Liver (tissue), 9 donors: Measurements from ENCODE around the gene SLC22A5. TPM values are rescaled to one million over a fixed set of nuclear protein-coding genes. Genes with fewer than 3 reads are reported as not detected.

Experiments
- DNase-seq: peaks from one replicate; pipeline ENCODE4 v3.0.0-alpha.2; 2017; ENCODE audit warnings: low spot score
- H3K27ac ChIP-seq, 2 donors: one replicate each; pipeline ENCODE4 v1.7.0; 2013; ENCODE audit warnings: inconsistent platforms in 2 of 2, low read length in 2 of 2, control low read depth in 1 of 2, low read depth in 1 of 2, mild to moderate bottlenecking in 1 of 2
- H3K27me3 ChIP-seq, 4 donors: one replicate each; pipeline versions ENCODE4 v1.6.1 to v1.7.0; 2013; ENCODE audit warnings: low read length in 3 of 4, inconsistent platforms in 1 of 4, mild to moderate bottlenecking in 1 of 4, moderate library complexity in 1 of 4; ENCODE audit not compliant: control insufficient read depth in 4 of 4, insufficient read depth in 4 of 4
- H3K36me3 ChIP-seq, 4 donors: one replicate each; pipeline versions ENCODE4 v1.6.1 to v1.7.0; 2013; ENCODE audit warnings: low read length in 3 of 4, mild to moderate bottlenecking in 3 of 4, low read depth in 1 of 4, moderate library complexity in 1 of 4; ENCODE audit not compliant: control insufficient read depth in 4 of 4, insufficient read depth in 3 of 4
- H3K4me1 ChIP-seq, 4 donors: one replicate each; pipeline versions ENCODE4 v1.6.1 to v1.7.0; 2013; ENCODE audit warnings: low read length in 3 of 4, mild to moderate bottlenecking in 3 of 4, moderate library complexity in 1 of 4; ENCODE audit not compliant: control insufficient read depth in 4 of 4, insufficient read depth in 4 of 4
- H3K4me3 ChIP-seq, 3 donors: one replicate each; pipeline versions ENCODE4 v1.6.1 to v1.7.0; 2013; ENCODE audit warnings: low read length in 3 of 3, control low read depth in 1 of 3, low read depth in 1 of 3, mild to moderate bottlenecking in 1 of 3
- H3K9ac ChIP-seq, 2 donors: one replicate each; pipeline ENCODE4 v1.7.0; 2013; ENCODE audit warnings: low read length in 2 of 2, mild to moderate bottlenecking in 2 of 2, moderate library complexity in 2 of 2, control low read depth in 1 of 2, low read depth in 1 of 2
- H3K9me3 ChIP-seq, 4 donors: one replicate each; pipeline versions ENCODE4 v1.6.1 to v1.7.0; 2013; ENCODE audit warnings: low read length in 3 of 4; ENCODE audit not compliant: control insufficient read depth in 4 of 4
- EGR1 ChIP-seq, 2 donors: IDR thresholded peaks; 2 replicates each; pipeline ENCODE4 v1.6.1; 2016 to 2018; ENCODE audit warnings: antibody characterized with exemption in 2 of 2, low read depth in 2 of 2
- FOXA1 ChIP-seq: IDR thresholded peaks from 2 replicates; pipeline ENCODE4 v1.6.1; 2016; ENCODE audit warnings: antibody characterized with exemption
- FOXA2 ChIP-seq: IDR thresholded peaks from 2 replicates; pipeline ENCODE4 v1.6.1; 2016; ENCODE audit warnings: antibody characterized with exemption
- HNF4A ChIP-seq, 2 donors: conservative IDR thresholded peaks; 2 replicates each; pipeline ENCODE4 v1.6.1; 2016; ENCODE audit warnings: antibody characterized with exemption in 2 of 2, mild to moderate bottlenecking in 2 of 2
- HNF4G ChIP-seq: IDR thresholded peaks from 2 replicates; pipeline ENCODE4 v1.6.1; 2016; ENCODE audit warnings: antibody characterized with exemption
- JUND ChIP-seq, 2 donors: IDR thresholded peaks; 2 replicates each; pipeline ENCODE4 v1.6.1; 2016; ENCODE audit warnings: antibody characterized with exemption in 2 of 2
- NR2F2 ChIP-seq: IDR thresholded peaks from 2 replicates; pipeline ENCODE4 v1.6.1; 2016; ENCODE audit warnings: antibody characterized with exemption
- RAD21 ChIP-seq, 2 donors: IDR thresholded peaks; 2 replicates each; pipeline ENCODE4 v1.6.1; 2016; ENCODE audit warnings: antibody characterized with exemption in 2 of 2, mild to moderate bottlenecking in 2 of 2
- RXRA ChIP-seq, 2 donors: IDR thresholded peaks; 2 replicates each; pipeline ENCODE4 v1.6.1; 2017 to 2018; ENCODE audit warnings: antibody characterized with exemption in 2 of 2, mild to moderate bottlenecking in 1 of 2
- SP1 ChIP-seq: IDR thresholded peaks from 2 replicates; pipeline ENCODE4 v1.6.1; 2018; ENCODE audit warnings: antibody characterized with exemption, mild to moderate bottlenecking
- YY1 ChIP-seq: IDR thresholded peaks from 2 replicates; pipeline ENCODE4 v1.6.1; 2016; ENCODE audit warnings: antibody characterized with exemption, mild to moderate bottlenecking
- WGBS: extraction: QIAGEN DNeasy Blood & Tissue Kit; methylation state at CpG from one replicate; pipeline ENCODE4 v1.1.7; 2013; 5-methylcytosine and 5-hydroxymethylcytosine counted together
- polyA plus RNA-seq, 2 donors: library from polyadenylated mRNA; stranded (reverse) in 1 of 2; unstranded in 1 of 2; fragments of 200-250 nt in 1 of 2; fragments of >200 nt in 1 of 2; fragmentation: Nextera tagmentation in 1 of 2; extraction: Ambion mirVana in 1 of 2; gene quantifications; one replicate each; pipeline versions ENCODE4 v1.2.1 to v1.2.3, GENCODE V29; 2013 to 2015
- total RNA-seq, 2 donors: library from RNA; depleted of rRNA; stranded (reverse); fragments of >200 nt; gene quantifications; one replicate each; pipeline ENCODE4 v1.2.3, GENCODE V29; 2014
- TF ChIP-seq, protein P1 (sequence below): fragments of 150-350 bp; IDR thresholded peaks from 2 replicates; pipeline ENCODE4 v1.5.1; 2017; ENCODE audit warnings: improper control_type of control experiment, low read depth, low read length; ENCODE audit not compliant: missing input control
- TF ChIP-seq, protein P2 (sequence below): IDR thresholded peaks from 2 replicates; pipeline ENCODE4 v1.6.1; 2016; ENCODE audit warnings: antibody characterized with exemption, mild to moderate bottlenecking
- TF ChIP-seq, protein P3 (sequence below): IDR thresholded peaks from 2 replicates; pipeline ENCODE4 v1.6.1; 2016; ENCODE audit warnings: antibody characterized with exemption
- TF ChIP-seq, protein P4 (sequence below): IDR thresholded peaks from 2 replicates; pipeline ENCODE4 v1.6.1; 2016; ENCODE audit warnings: antibody characterized with exemption
- donor health status: healthy.
- donor health status: healthy.
- donor health status: healthy.
- donor health status: healthy.
- donor health status: healthy.

Gene SLC22A5
- total and polyA plus RNA-seq, 4 donors, result 3.4 to 12.7 (median 8.5) TPM

DNA sequence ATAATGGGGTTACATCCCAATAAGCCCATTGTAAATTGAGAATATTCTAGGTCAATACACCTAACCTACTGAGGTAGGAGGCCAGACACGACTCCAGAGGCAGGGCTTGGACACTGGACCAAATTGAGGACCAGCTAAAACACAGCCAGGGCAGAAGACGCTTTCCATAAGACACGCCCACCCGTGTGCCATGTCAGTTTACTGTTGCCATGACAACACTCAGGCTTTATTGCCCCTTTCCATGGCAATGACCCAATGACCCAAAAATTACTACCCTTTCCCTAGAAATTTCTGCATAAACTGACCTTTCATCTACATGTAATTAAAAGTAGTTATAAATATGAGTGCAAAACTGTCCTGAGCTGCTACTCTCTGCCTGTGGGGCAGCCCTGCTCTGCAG, 43.8 kb upstream of the SLC22A5 start:
- H3K36me3 ChIP-seq, result peaks cover 2 to 12% (median 6%) of the 10 kb centered on the region in 4 donors
- H3K27me3 ChIP-seq, result no peaks in the 10 kb centered on the region
- TF ChIP-seq RXRA (IDR thresholded peaks at IDR 0.05) (no peak), SP1 (no peak), YY1 (no peak), NR2F2 (no peak), HNF4A (conservative IDR thresholded peaks at IDR 0.05) (no peak), FOXA1 (no peak), JUND (IDR thresholded peaks at IDR 0.05) (no peak), HNF4G (no peak), RAD21 (IDR thresholded peaks at IDR 0.05) (no peak), EGR1 (IDR thresholded peaks at IDR 0.05; ENCODE audit: low read depth in 2 of 2) (no peak)
- TF ChIP-seq, protein P1, sequence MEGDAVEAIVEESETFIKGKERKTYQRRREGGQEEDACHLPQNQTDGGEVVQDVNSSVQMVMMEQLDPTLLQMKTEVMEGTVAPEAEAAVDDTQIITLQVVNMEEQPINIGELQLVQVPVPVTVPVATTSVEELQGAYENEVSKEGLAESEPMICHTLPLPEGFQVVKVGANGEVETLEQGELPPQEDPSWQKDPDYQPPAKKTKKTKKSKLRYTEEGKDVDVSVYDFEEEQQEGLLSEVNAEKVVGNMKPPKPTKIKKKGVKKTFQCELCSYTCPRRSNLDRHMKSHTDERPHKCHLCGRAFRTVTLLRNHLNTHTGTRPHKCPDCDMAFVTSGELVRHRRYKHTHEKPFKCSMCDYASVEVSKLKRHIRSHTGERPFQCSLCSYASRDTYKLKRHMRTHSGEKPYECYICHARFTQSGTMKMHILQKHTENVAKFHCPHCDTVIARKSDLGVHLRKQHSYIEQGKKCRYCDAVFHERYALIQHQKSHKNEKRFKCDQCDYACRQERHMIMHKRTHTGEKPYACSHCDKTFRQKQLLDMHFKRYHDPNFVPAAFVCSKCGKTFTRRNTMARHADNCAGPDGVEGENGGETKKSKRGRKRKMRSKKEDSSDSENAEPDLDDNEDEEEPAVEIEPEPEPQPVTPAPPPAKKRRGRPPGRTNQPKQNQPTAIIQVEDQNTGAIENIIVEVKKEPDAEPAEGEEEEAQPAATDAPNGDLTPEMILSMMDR, result no peak
- TF ChIP-seq, protein P2, sequence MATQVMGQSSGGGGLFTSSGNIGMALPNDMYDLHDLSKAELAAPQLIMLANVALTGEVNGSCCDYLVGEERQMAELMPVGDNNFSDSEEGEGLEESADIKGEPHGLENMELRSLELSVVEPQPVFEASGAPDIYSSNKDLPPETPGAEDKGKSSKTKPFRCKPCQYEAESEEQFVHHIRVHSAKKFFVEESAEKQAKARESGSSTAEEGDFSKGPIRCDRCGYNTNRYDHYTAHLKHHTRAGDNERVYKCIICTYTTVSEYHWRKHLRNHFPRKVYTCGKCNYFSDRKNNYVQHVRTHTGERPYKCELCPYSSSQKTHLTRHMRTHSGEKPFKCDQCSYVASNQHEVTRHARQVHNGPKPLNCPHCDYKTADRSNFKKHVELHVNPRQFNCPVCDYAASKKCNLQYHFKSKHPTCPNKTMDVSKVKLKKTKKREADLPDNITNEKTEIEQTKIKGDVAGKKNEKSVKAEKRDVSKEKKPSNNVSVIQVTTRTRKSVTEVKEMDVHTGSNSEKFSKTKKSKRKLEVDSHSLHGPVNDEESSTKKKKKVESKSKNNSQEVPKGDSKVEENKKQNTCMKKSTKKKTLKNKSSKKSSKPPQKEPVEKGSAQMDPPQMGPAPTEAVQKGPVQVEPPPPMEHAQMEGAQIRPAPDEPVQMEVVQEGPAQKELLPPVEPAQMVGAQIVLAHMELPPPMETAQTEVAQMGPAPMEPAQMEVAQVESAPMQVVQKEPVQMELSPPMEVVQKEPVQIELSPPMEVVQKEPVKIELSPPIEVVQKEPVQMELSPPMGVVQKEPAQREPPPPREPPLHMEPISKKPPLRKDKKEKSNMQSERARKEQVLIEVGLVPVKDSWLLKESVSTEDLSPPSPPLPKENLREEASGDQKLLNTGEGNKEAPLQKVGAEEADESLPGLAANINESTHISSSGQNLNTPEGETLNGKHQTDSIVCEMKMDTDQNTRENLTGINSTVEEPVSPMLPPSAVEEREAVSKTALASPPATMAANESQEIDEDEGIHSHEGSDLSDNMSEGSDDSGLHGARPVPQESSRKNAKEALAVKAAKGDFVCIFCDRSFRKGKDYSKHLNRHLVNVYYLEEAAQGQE, result no peak
- TF ChIP-seq, protein P3, sequence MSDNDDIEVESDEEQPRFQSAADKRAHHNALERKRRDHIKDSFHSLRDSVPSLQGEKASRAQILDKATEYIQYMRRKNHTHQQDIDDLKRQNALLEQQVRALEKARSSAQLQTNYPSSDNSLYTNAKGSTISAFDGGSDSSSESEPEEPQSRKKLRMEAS, result no peak
- 85% methylated on average over 4 of the region's 4 CpGs for WGBS
- no peak overlapping the region for H3K4me3 ChIP-seq
- H3K4me1 ChIP-seq, result peaks cover 0 to 10% (median 6%) of the 10 kb centered on the region in 4 donors
- H3K9ac ChIP-seq, result no peak overlapping the region
- no peak for DNase-seq
- H3K27ac ChIP-seq, result no peak overlapping the region
- no peaks in the 10 kb centered on the region for H3K9me3 ChIP-seq

DNA sequence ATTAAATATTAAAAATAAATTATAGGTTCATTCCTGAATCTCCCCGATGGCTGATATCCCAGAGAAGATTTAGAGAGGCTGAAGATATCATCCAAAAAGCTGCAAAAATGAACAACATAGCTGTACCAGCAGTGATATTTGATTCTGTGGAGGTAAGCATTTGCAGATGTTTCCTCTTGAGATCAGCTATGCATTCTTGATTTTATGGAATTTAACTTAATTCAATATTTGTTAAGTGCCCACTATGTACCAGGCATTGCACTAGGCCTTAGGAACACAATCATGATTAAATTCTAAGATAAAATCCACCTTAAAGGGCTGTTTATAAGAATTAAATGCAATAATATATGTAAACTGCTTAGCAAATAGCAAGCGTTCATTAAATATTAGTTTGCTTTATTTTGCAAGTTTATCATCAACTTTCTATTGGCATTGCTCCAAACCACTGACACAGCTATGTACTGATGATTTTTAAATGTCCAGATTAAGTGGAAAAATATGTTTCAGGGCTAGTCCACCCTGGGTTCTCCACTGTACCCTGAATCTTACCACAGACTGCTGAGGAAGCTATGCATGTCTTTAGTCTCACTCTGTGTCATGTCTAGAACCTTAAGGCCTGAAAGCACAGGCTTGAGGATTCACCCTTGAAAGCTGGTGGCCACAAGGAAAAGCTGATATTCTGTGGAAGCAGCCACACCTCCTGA, 42.1 kb upstream of the SLC22A5 start:
- TF ChIP-seq RAD21 (IDR thresholded peaks at IDR 0.05) (no peak), HNF4A (conservative IDR thresholded peaks at IDR 0.05) (no peak), FOXA2 (no peak), SP1 (no peak)
- TF ChIP-seq, protein P4, sequence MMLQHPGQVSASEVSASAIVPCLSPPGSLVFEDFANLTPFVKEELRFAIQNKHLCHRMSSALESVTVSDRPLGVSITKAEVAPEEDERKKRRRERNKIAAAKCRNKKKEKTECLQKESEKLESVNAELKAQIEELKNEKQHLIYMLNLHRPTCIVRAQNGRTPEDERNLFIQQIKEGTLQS, result no peak
- TF ChIP-seq, protein P3, result no peak
- Histone ChIP-seq H3K27me3 (no peaks in the 10 kb centered on the region), H3K27ac (no peak overlapping the region), H3K9ac (no peak overlapping the region), H3K9me3 (no peaks in the 10 kb centered on the region), H3K4me3 (no peak overlapping the region), H3K36me3 (peaks cover 2 to 18% (median 13%) of the 10 kb centered on the region in 4 donors), H3K4me1 (peaks cover 0 to 6% (median 0%) of the 10 kb centered on the region in 4 donors)
- WGBS, result 68% methylated on average over 2 of the region's 2 CpGs
- DNase-seq, result no peak
